B cell (primary cell): ENCODE measurements around the gene PMF1. TPM values are rescaled to one million over a fixed set of nuclear protein-coding genes. Genes with fewer than 3 reads are reported as not detected.
A peak's percentile ranks its signal among the peaks of the same experiment; 100 is the strongest.

Experiments
- ATAC-seq: fragments of 200-7000 bp; cut with Tn5 transposase; one replicate; pipeline ENCODE4 v1.10.0; 2021; ENCODE audit warnings: low read depth, mild to moderate bottlenecking, moderate number of reproducible peaks, moderate library complexity
- CTCF ChIA-PET: fragments of 350-600 bp; sonication (Branson Sonifier 250); formaldehyde crosslinking; loops from one replicate; lab custom pipeline; 2021; ENCODE audit warnings: antibody characterized with exemption, inconsistent platforms; lab: Charles Lee
- POLR2A ChIA-PET: fragments of 350-600 bp; sonication (Branson Sonifier 250); formaldehyde crosslinking; loops from one replicate; lab custom pipeline; 2021; ENCODE audit warnings: antibody characterized with exemption; lab: Charles Lee
- DNase-seq: peaks from one replicate; pipeline ENCODE4 v3.0.0; 2013
- H2AFZ ChIP-seq: 2 replicates; pipeline ENCODE4 v1.6.1; 2012; ENCODE audit warnings: mild to moderate bottlenecking, low read depth, low read length; ENCODE audit not compliant: insufficient read depth, poor library complexity, severe bottlenecking
- H3K27ac ChIP-seq, 2 donors: 1 replicate in 1 of 2; 2 replicates in 1 of 2; pipeline ENCODE4 v1.5.1; 2012 to 2013; ENCODE audit warnings: low read length in 2 of 2, mild to moderate bottlenecking in 2 of 2, moderate library complexity in 1 of 2
- H3K27me3 ChIP-seq, 4 experiments: fragments of 200-600 bp in 1 of 4; sonication (generic) in 1 of 4; replicated peaks in 1 of 4; 1 replicate in 2 of 4; 2 replicates in 2 of 4; pipeline versions ENCODE4 v1.6.1 to v1.7.0; 2013 to 2016; ENCODE audit warnings: low read length in 3 of 4, mild to moderate bottlenecking in 2 of 4, mixed read lengths in 1 of 4, moderate library complexity in 1 of 4; ENCODE audit not compliant: insufficient read depth in 4 of 4, control insufficient read depth in 3 of 4; ENCODE audit errors: control extremely low read depth in 1 of 4
- H3K36me3 ChIP-seq, 2 experiments: replicated peaks in 1 of 2; 1 replicate in 1 of 2; 2 replicates in 1 of 2; pipeline versions ENCODE4 v1.6.1 to v1.7.1; 2013; ENCODE audit warnings: low read length in 1 of 2; ENCODE audit not compliant: insufficient read depth in 2 of 2, control insufficient read depth in 1 of 2; ENCODE audit errors: control extremely low read depth in 1 of 2, extremely low read depth in 1 of 2
- H3K4me1 ChIP-seq, 2 donors: fragments of 200-600 bp in 1 of 2; sonication (generic) in 1 of 2; 1 replicate in 1 of 2; 2 replicates in 1 of 2; pipeline versions ENCODE4 v1.5.1 to v1.6.1; 2013 to 2017; ENCODE audit warnings: low read length in 2 of 2; ENCODE audit not compliant: control insufficient read depth in 2 of 2, insufficient read depth in 2 of 2
- H3K4me2 ChIP-seq: replicated peaks from 2 replicates; pipeline ENCODE3; 2012; ENCODE audit warnings: mild to moderate bottlenecking, low read depth, low read length; ENCODE audit not compliant: poor library complexity, severe bottlenecking
- H3K4me3 ChIP-seq, 5 experiments: fragments of 200-600 bp in 1 of 5; sonication (generic) in 1 of 5; 1 replicate in 3 of 5; 2 replicates in 2 of 5; pipeline versions ENCODE4 v1.5.1 to v1.7.0; 2011 to 2016; ENCODE audit warnings: low read length in 4 of 5, mild to moderate bottlenecking in 4 of 5, low read depth in 2 of 5, control low read depth in 1 of 5, moderate library complexity in 1 of 5; ENCODE audit not compliant: insufficient read depth in 1 of 5; ENCODE audit errors: control extremely low read depth in 1 of 5, extremely low read depth in 1 of 5
- H3K79me2 ChIP-seq: fragments of 200-600 bp; sonication (generic); one replicate; pipeline ENCODE4 v1.6.0; 2016; ENCODE audit warnings: low read length; ENCODE audit not compliant: control insufficient read depth, insufficient read depth
- H3K9ac ChIP-seq: fragments of 200-600 bp; sonication (generic); 2 replicates; pipeline ENCODE4 v1.6.1; 2017; ENCODE audit warnings: mild to moderate bottlenecking, low read length, moderate library complexity
- H3K9me3 ChIP-seq, 3 donors: one replicate each; pipeline versions ENCODE4 v1.6.1 to v1.7.1; 2013; ENCODE audit warnings: low read length in 2 of 3; ENCODE audit not compliant: control insufficient read depth in 2 of 3, insufficient read depth in 1 of 3; ENCODE audit errors: control extremely low read depth in 1 of 3
- H4K20me1 ChIP-seq: 2 replicates; pipeline ENCODE4 v1.6.0; 2012; ENCODE audit warnings: mild to moderate bottlenecking, low read length; ENCODE audit not compliant: insufficient read depth, control insufficient read depth, poor library complexity, severe bottlenecking
- H3K27ac Mint-ChIP-seq: one replicate; pipeline ENCODE4 v1.8.0; 2021; ENCODE audit warnings: mixed read lengths
- H3K27me3 Mint-ChIP-seq: one replicate; pipeline ENCODE4 v1.8.0; 2021; ENCODE audit warnings: mixed read lengths
- H3K4me1 Mint-ChIP-seq: one replicate; pipeline ENCODE4 v1.8.0; 2021; ENCODE audit warnings: mixed read lengths
- H3K4me3 Mint-ChIP-seq: one replicate; pipeline ENCODE4 v1.8.0; 2021; ENCODE audit warnings: mixed read lengths
- H3K9me3 Mint-ChIP-seq: one replicate; pipeline ENCODE4 v1.8.0; 2022; ENCODE audit warnings: mixed read lengths; ENCODE audit not compliant: insufficient read depth
- CTCF ChIP-seq: fragments of 200-600 bp; IDR thresholded peaks from one replicate; pipeline ENCODE4 v1.8.0; 2022; ENCODE audit warnings: antibody characterized with exemption, mild to moderate bottlenecking
- EZH2 ChIP-seq: IDR thresholded peaks from 2 replicates; pipeline ENCODE4 v1.6.1; 2012; ENCODE audit warnings: borderline replicate concordance, low read depth, mild to moderate bottlenecking, moderate library complexity, low read length; ENCODE audit not compliant: insufficient read depth, poor library complexity, severe bottlenecking
- WGBS: methylation state at CpG from one replicate; pipeline ENCODE4 v1.1.5; 2013; ENCODE audit warnings: missing lambda C conversion rate; ENCODE audit not compliant: insufficient coverage; 5-methylcytosine and 5-hydroxymethylcytosine counted together
- intact Hi-C: fragments of 100-400 bp; cut with micrococcal nuclease; formaldehyde crosslinking; loops from one replicate; pipeline ENCODE4 v1.10.0; 2022
- polyA plus RNA-seq: library from polyadenylated mRNA; depleted of rRNA; stranded (reverse); fragments of >200 nt; gene quantifications from 2 replicates; pipeline ENCODE4 v1.2.3, GENCODE V29; 2012
- total RNA-seq, 2 donors: library from RNA; stranded (reverse); fragments of 120-200 nt in 1 of 2; gene quantifications; 1 replicate in 1 of 2; 2 replicates in 1 of 2; pipeline versions ENCODE4 v1.2.3 to v1.2.4, GENCODE V29; 2013 to 2022

Gene PMF1
- total and polyA plus RNA-seq, 2 donors (not counting 1 experiment from before 2014, with no cell fraction given): 58.3 to 101 TPM

DNA sequence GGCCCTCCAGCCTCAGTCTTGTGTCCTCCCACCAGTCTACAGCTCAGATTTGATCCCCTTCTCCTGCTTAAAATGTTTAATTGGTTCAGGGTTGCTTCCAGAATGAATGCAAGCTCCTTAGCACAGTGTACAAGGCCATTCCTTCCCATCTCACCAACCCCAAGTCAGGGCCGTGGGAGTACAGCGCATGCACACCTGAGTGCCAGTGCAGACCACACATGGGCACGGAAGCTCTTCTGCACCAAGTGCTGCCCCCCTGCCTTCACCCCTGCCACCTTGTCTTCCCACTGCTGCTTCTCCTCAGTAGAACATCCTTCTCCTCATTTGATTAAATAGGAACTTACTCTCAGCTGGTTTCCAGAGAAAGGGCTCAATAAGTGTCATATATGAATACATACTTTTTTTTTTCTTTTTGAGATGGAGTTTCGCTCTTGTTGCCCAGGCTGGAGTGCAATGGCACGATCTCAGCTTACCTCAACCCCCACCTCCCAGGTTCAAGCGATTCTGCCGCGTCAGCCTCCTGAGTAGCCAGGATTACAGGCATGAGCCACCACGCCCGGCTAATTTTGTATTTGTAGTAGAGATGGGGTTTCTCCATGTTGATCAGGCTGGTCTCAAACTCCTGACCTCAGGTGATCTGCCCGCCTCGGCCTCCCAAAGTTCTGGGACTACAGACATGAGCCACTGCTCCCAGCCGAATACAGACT, 9.3 kb downstream of the PMF1 start:
- no peaks in the 10 kb centered on the region for H3K9me3 Mint-ChIP-seq
- ChIA-PET POLR2A (interaction anchor here (0.6 kb wide), 1 partner anchor 236 kb away, joined by 14 read pairs; no protein-coding TSS in a partner anchor), CTCF (interaction anchor here (0.9 to 14.5 kb wide), 3 partner anchors 13 to 125 kb away, joined by 3 to 381 read pairs (median 3); no protein-coding TSS in a partner anchor)
- WGBS: 95% methylated on average over 8 of the region's 13 CpGs
- Histone ChIP-seq H3K4me2 (no peak overlapping the region), H3K9me3 (no peaks in the 10 kb centered on the region), H3K36me3 (peaks cover 25 to 42% of the 10 kb centered on the region in 2 experiments), H3K4me3 (no peak overlapping the region), H4K20me1 (peaks cover 24% of the 10 kb centered on the region), H3K79me2 (peaks cover 54% of the 10 kb centered on the region), H3K27me3 (no peaks in the 10 kb centered on the region), H3K4me1 (no peaks in the 10 kb centered on the region), H3K27ac (no peak overlapping the region), H2AFZ (no peak overlapping the region), H3K9ac (no peak overlapping the region)
- no peak for ATAC-seq
- no peak for DNase-seq
- intact Hi-C loops: no loop called here
- H3K27me3 Mint-ChIP-seq: no peaks in the 10 kb centered on the region
- TF ChIP-seq CTCF (no peak), EZH2 (no peak)
- peaks cover 14% of the 10 kb centered on the region for H3K4me1 Mint-ChIP-seq
- no peak overlapping the region for H3K27ac Mint-ChIP-seq
- H3K4me3 Mint-ChIP-seq: no peak overlapping the region

DNA sequence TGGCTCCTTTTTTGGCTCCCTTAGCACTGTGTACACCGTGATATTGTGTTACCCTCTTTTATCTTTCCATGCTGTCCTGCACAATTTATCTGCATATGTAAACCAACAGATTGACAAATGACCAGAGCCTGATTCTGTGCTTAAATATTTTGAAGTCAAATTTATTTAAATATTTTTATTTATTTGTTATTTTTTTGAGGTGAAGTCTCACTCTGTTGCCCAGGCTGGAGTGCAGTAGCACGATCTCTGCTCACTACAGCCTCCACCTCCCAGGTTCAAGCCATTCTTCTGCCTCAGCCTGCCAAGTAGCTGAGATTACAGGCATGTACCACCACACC, 12.8 kb downstream of the PMF1 start:
- no peak overlapping the region for H3K4me2 ChIP-seq
- H3K27ac ChIP-seq: no peak overlapping the region
- H3K27ac Mint-ChIP-seq: peak overlapping the region; percentile 2
- no peaks in the 10 kb centered on the region for H3K9me3 ChIP-seq
- H3K36me3 ChIP-seq: peaks cover 28 to 46% of the 10 kb centered on the region in 2 experiments
- TF ChIP-seq EZH2 (no peak), CTCF (peak; percentile 24)
- ChIA-PET POLR2A (interaction anchor here (0.5 to 1.5 kb wide), 4 partner anchors 78 to 820 kb away, joined by 7 to 9 read pairs (median 8); partner anchors contain the start of gene ARHGEF11), CTCF (interaction anchor here (0.6 to 14.5 kb wide), 30 partner anchors 8 to 349 kb away, joined by 3 to 381 read pairs (median 6); partner anchors contain the start of genes PMF1, SEMA4A, SLC25A44 and TMEM79)
- WGBS: no CpG with 5 or more reads among the region's 2 CpGs
- peaks cover 9% of the 10 kb centered on the region for H4K20me1 ChIP-seq
- no peak overlapping the region for H2AFZ ChIP-seq
- intact Hi-C loops: loop anchor here (1.0 kb wide), 4 partner anchors 32 to 135 kb away; no protein-coding TSS in a partner anchor
- no peak for ATAC-seq
- no peak overlapping the region for H3K4me3 ChIP-seq
- peaks cover 37% of the 10 kb centered on the region for H3K79me2 ChIP-seq
- H3K27me3 ChIP-seq: no peaks in the 10 kb centered on the region
- H3K4me3 Mint-ChIP-seq: no peak overlapping the region
- H3K4me1 Mint-ChIP-seq: peaks cover 4% of the 10 kb centered on the region
- H3K9ac ChIP-seq: no peak overlapping the region
- no peaks in the 10 kb centered on the region for H3K27me3 Mint-ChIP-seq
- no peak for DNase-seq
- H3K4me1 ChIP-seq: no peaks in the 10 kb centered on the region
- no peaks in the 10 kb centered on the region for H3K9me3 Mint-ChIP-seq
